Glutamatergic neuron (in vitro differentiated cells): Measurements from ENCODE around the gene LHFPL3. TPM values are rescaled to one million over a fixed set of nuclear protein-coding genes. Genes with fewer than 3 reads are reported as not detected.

Experiments used
- DNase-seq: peaks from one replicate; pipeline ENCODE4 v3.0.0; 2022
- H3K27ac Mint-ChIP-seq: one replicate; pipeline ENCODE4 v1.8.0; 2020; ENCODE audit warnings: mild to moderate bottlenecking, mixed read lengths, inconsistent platforms; ENCODE audit not compliant: unreplicated experiment
- H3K27me3 Mint-ChIP-seq: one replicate; pipeline ENCODE4 v1.8.0; 2020; ENCODE audit warnings: mild to moderate bottlenecking, moderate library complexity, mixed read lengths, inconsistent platforms; ENCODE audit not compliant: unreplicated experiment
- H3K36me3 Mint-ChIP-seq: one replicate; pipeline ENCODE4 v1.8.0; 2020; ENCODE audit warnings: mild to moderate bottlenecking, mixed read lengths, inconsistent platforms; ENCODE audit not compliant: unreplicated experiment
- H3K4me1 Mint-ChIP-seq: one replicate; pipeline ENCODE4 v1.8.0; 2020; ENCODE audit warnings: mild to moderate bottlenecking, low read depth, mixed read lengths, inconsistent platforms; ENCODE audit not compliant: unreplicated experiment
- H3K4me3 Mint-ChIP-seq: one replicate; pipeline ENCODE4 v1.8.0; 2020; ENCODE audit warnings: mild to moderate bottlenecking, mixed read lengths, inconsistent platforms; ENCODE audit not compliant: unreplicated experiment
- H3K9me3 Mint-ChIP-seq: one replicate; pipeline ENCODE4 v1.8.0; 2020; ENCODE audit warnings: mild to moderate bottlenecking, moderate library complexity, mixed read lengths, inconsistent platforms; ENCODE audit not compliant: unreplicated experiment
- total RNA-seq: library from RNA; stranded (reverse); fragmentation: NEBNext Ultra II Directional; extraction: Animal tissue kit (Norgen Biotek cat#: 25700); gene quantifications from one replicate; pipeline ENCODE4 v1.2.1, GENCODE V29; 2021; ENCODE audit not compliant: unreplicated experiment
- TF ChIP-seq, protein P1 (sequence below): fragments of 200-600 bp; sonication (generic); IDR thresholded peaks from one replicate; pipeline ENCODE4 v1.5.0; 2021; ENCODE audit not compliant: partially characterized antibody, unreplicated experiment

The LHFPL3 gene
- total RNA-seq, 1 donor from 2014 or later = not detected

DNA sequence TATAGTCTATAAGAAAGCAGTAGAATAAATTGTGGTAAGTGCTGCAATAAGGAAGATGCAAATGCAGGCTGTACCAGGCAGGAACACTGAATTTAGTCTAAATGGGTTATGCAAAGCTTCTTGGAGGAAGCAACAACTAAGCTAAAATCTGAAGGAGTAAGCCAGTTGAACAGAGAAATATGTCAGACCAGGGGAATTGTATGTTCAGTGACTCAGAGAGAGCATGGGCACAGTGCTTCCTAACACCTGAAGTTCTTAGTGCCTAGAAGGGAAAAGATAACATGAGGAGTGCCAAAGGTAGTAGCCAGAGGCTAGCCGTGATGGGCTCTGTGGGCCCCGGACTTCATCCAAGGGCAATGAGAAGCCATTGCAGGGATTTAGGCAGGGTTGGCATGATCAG, 481.5 kb downstream of the LHFPL3 start:
- no peaks in the 10 kb centered on the region for H3K36me3 Mint-ChIP-seq
- no peak overlapping the region for H3K4me3 Mint-ChIP-seq
- peaks cover 3% of the 10 kb centered on the region for H3K27me3 Mint-ChIP-seq
- no peak overlapping the region for H3K27ac Mint-ChIP-seq
- H3K4me1 Mint-ChIP-seq = no peaks in the 10 kb centered on the region
- TF ChIP-seq, protein P1, sequence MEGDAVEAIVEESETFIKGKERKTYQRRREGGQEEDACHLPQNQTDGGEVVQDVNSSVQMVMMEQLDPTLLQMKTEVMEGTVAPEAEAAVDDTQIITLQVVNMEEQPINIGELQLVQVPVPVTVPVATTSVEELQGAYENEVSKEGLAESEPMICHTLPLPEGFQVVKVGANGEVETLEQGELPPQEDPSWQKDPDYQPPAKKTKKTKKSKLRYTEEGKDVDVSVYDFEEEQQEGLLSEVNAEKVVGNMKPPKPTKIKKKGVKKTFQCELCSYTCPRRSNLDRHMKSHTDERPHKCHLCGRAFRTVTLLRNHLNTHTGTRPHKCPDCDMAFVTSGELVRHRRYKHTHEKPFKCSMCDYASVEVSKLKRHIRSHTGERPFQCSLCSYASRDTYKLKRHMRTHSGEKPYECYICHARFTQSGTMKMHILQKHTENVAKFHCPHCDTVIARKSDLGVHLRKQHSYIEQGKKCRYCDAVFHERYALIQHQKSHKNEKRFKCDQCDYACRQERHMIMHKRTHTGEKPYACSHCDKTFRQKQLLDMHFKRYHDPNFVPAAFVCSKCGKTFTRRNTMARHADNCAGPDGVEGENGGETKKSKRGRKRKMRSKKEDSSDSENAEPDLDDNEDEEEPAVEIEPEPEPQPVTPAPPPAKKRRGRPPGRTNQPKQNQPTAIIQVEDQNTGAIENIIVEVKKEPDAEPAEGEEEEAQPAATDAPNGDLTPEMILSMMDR = no peak
- H3K9me3 Mint-ChIP-seq = no peaks in the 10 kb centered on the region
- no peak for DNase-seq

DNA sequence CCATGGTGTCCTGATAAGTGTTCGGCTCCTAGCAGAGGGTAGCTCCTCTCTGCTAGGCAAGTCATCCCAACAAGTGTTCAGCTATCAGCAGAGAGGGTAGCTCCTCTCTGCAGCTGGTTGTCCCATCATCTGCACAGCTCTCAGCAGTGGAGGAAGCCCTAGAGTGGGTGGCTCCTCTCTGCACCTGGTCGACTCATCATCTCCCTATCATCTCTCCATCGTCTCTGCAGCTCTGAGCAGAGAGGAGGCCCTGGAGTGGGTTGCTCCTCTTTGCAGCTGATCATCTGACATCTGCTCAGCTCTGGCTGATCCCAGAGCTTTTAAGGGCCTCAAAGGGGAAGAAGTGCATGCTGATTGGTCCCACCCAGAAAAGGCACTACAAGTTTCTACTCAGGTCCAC, 485.7 kb downstream of the LHFPL3 start:
- Mint-ChIP-seq H3K27ac (no peak overlapping the region), H3K4me3 (no peak overlapping the region), H3K36me3 (no peaks in the 10 kb centered on the region), H3K9me3 (no peaks in the 10 kb centered on the region), H3K27me3 (peaks cover 1% of the 10 kb centered on the region), H3K4me1 (no peaks in the 10 kb centered on the region)
- TF ChIP-seq, protein P1 = no peak
- no peak for DNase-seq

GRCh38 chr7:104814671-104815400, 486.4 kb downstream of the LHFPL3 start:
- Mint-ChIP-seq H3K4me1 (no peaks in the 10 kb centered on the region), H3K27me3 (peaks cover 1% of the 10 kb centered on the region), H3K4me3 (no peak overlapping the region), H3K27ac (no peak overlapping the region), H3K9me3 (no peaks in the 10 kb centered on the region), H3K36me3 (no peaks in the 10 kb centered on the region)
- no peak for DNase-seq
- TF ChIP-seq, protein P1 = no peak

GRCh38 chr7:104816537-104816936, 488.1 kb downstream of the LHFPL3 start:
- DNase-seq = no peak
- Mint-ChIP-seq H3K36me3 (no peaks in the 10 kb centered on the region), H3K27ac (no peak overlapping the region), H3K4me1 (no peaks in the 10 kb centered on the region), H3K9me3 (no peaks in the 10 kb centered on the region), H3K27me3 (peaks cover 1% of the 10 kb centered on the region), H3K4me3 (no peak overlapping the region)
- TF ChIP-seq, protein P1 = no peak

DNA sequence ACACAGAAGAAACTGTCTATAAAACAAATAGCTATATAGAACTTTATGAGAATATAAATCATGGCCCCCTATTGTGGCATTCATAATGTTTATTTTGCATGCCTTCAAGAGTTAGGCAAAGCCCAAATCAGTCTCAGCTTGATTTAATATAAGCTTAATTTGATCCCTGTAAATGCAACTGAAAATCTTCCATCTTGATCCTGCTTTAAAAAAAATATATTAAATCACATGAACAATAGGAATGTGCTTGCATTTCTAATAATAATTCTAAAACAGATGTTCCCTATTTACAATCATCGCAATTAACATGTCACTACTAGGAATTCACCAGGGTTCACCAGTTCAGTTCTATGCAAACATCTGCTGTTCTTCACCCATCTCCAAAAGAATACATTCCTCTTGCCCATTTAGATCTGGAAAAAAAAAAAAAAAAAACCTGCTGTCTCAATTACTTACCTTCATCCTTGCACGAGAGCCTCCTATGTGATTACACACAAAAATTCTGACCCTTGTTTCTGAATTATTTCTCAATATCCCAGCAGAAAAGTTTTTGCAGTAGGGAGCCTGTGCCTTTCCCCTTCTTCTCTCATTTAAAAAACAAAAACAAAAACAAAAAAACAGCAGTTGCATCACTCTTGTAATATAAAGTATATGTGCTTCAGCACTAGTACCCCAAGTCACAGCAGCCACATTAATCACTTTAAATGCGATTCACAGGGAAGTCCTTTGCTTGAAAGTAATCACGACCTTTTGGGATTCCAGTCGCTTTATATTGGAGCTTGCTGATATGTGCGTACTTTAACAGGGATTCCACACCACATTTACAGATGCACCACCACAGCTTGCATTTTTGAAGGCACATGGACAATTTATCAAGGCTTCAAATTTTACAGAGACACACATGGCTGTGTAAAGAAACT, 490.8 kb downstream of the LHFPL3 start:
- H3K27ac Mint-ChIP-seq = no peak overlapping the region

More for the DNA sequence above, 490.8 kb downstream of the LHFPL3 start:
- no peak overlapping the region for H3K4me3 Mint-ChIP-seq
- no peaks in the 10 kb centered on the region for H3K9me3 Mint-ChIP-seq
- no peaks in the 10 kb centered on the region for H3K36me3 Mint-ChIP-seq
- TF ChIP-seq, protein P1 = no peak
- no peaks in the 10 kb centered on the region for H3K27me3 Mint-ChIP-seq
- no peak for DNase-seq
- no peaks in the 10 kb centered on the region for H3K4me1 Mint-ChIP-seq
